ENCODE measurements around the gene POLA2. TPM values are rescaled to one million over a fixed set of nuclear protein-coding genes. Genes with fewer than 3 reads are reported as not detected.
"Not testable (repeated sequence)": the region's sequence is repeated elsewhere in the genome, so short reads cannot be mapped to it uniquely, and the experiment has no call there.

Gene POLA2
- total RNA-seq, 1 experiment from 2014 or later, result 35.6 TPM

- no peaks in the 10 kb centered on the region for H3K9me3 Mint-ChIP-seq
- no peak overlapping the region; the same call in 1 of the 2 replicates for H3K27ac Mint-ChIP-seq
- DNase-seq (ENCODE audit: low spot score) (no peak), ATAC-seq (no peak)
- CTCF ChIA-PET, result interaction anchor here (1.0 to 6.4 kb wide), 14 partner anchors 12 to 145 kb away, joined by 3 to 51 read pairs (median 6); partner anchors contain the start of genes CAPN1, CDC42EP2, DPF2 and ZNHIT2
- H3K27me3 Mint-ChIP-seq (ENCODE audit: low read depth), result peaks cover 13% of the 10 kb centered on the region
- peak overlapping the region; percentile 92 for H3K4me3 Mint-ChIP-seq
- POLR2A ChIA-PET, result interaction anchor here (1.1 to 2.0 kb wide), 4 partner anchors 53 to 238 kb away, joined by 3 to 13 read pairs (median 4); partner anchors contain the start of gene CDC42EP2
- peaks cover 21% of the 10 kb centered on the region for H3K36me3 Mint-ChIP-seq
- peaks cover 18% of the 10 kb centered on the region for H3K4me1 Mint-ChIP-seq
- TF ChIP-seq IRF1 (CRISPR knock-in tag; IDR thresholded peaks at IDR 0.05) (no peak), ATF3 (CRISPR knock-in tag; conservative IDR thresholded peaks at IDR 0.05) (no peak), CDX4 (CRISPR knock-in tag; IDR thresholded peaks at IDR 0.05; ENCODE audit: borderline replicate concordance) (no peak), E2F1 (CRISPR knock-in tag; IDR thresholded peaks at IDR 0.05) (no peak), RORB (CRISPR knock-in tag; IDR thresholded peaks at IDR 0.05) (no peak), ZNF425 (CRISPR knock-in tag; conservative IDR thresholded peaks at IDR 0.05) (no peak), ZNF219 (CRISPR knock-in tag; IDR thresholded peaks at IDR 0.05; ENCODE audit: borderline replicate concordance) (no peak), ZNF232 (CRISPR knock-in tag; IDR thresholded peaks at IDR 0.05) (no peak), ZNF532 (CRISPR knock-in tag; IDR thresholded peaks at IDR 0.05; ENCODE audit: borderline replicate concordance) (no peak), E2F4 (CRISPR knock-in tag; IDR thresholded peaks at IDR 0.05; ENCODE audit: borderline replicate concordance, low read depth) (no peak), ZNF263 (CRISPR knock-in tag; IDR thresholded peaks at IDR 0.05; ENCODE audit: low read depth) (no peak), PRDM15 (CRISPR knock-in tag; IDR thresholded peaks at IDR 0.05) (no peak), NFATC4 (CRISPR knock-in tag; IDR thresholded peaks at IDR 0.05) (no peak)
Observed at GRCh38 chr11:65262776-65263175, 1.0 kb downstream of the POLA2 start.

- DNase-seq (ENCODE audit: low spot score); H3K4me3 Mint-ChIP-seq; POLR2A ChIA-PET; H3K9me3 Mint-ChIP-seq; ATAC-seq: not testable (repeated sequence)
- H3K36me3 Mint-ChIP-seq, result peaks cover 34% of the 10 kb centered on the region
- CTCF ChIA-PET, result interaction anchor here (0.6 to 6.4 kb wide), 9 partner anchors 10 to 65 kb away, joined by 3 to 51 read pairs (median 4); no protein-coding TSS in a partner anchor
- H3K27ac Mint-ChIP-seq, result peak overlapping the region; percentile 75; the same call in 1 of the 2 replicates
- peaks cover 18% of the 10 kb centered on the region for H3K4me1 Mint-ChIP-seq
- H3K27me3 Mint-ChIP-seq (ENCODE audit: low read depth), result peaks cover 13% of the 10 kb centered on the region
Observed at GRCh38 chr11:65264747-65265146, 3.0 kb downstream of the POLA2 start.
